H9 (cell line): ENCODE measurements around the gene C11orf21. TPM values are rescaled to one million over a fixed set of nuclear protein-coding genes. Genes with fewer than 3 reads are reported as not detected.

Experiments
- DNase-seq: peaks from one replicate; pipeline ENCODE4 v3.0.0-alpha.2; 2017
- H2AFZ ChIP-seq: one replicate; pipeline ENCODE4 v1.6.1; 2013; ENCODE audit warnings: mild to moderate bottlenecking, low read length, control low read depth, moderate library complexity
- H2AK5ac ChIP-seq: 2 replicates; pipeline ENCODE4 v1.6.1; 2013; ENCODE audit warnings: low read length, control low read depth, mixed read lengths; ENCODE audit not compliant: insufficient read length
- H2BK120ac ChIP-seq: one replicate; pipeline ENCODE4 v1.6.1; 2013; ENCODE audit warnings: low read depth, mild to moderate bottlenecking, low read length, control low read depth, inconsistent platforms; ENCODE audit not compliant: poor library complexity, severe bottlenecking
- H2BK12ac ChIP-seq: 2 replicates; pipeline ENCODE4 v1.6.1; 2013; ENCODE audit warnings: low read length, control low read depth, mixed read lengths, low read depth; ENCODE audit not compliant: insufficient read length
- H2BK15ac ChIP-seq: 2 replicates; pipeline ENCODE4 v1.6.1; 2013; ENCODE audit warnings: low read depth, low read length, control low read depth
- H2BK20ac ChIP-seq: one replicate; pipeline ENCODE4 v1.6.1; 2013; ENCODE audit warnings: low read depth, mild to moderate bottlenecking, low read length, control low read depth, inconsistent platforms; ENCODE audit not compliant: poor library complexity, severe bottlenecking
- H2BK5ac ChIP-seq: 2 replicates; pipeline ENCODE4 v1.6.1; 2013; ENCODE audit warnings: low read length, control low read depth, mixed read lengths; ENCODE audit not compliant: insufficient read length
- H3K14ac ChIP-seq: 2 replicates; pipeline ENCODE4 v1.6.1; 2013; ENCODE audit warnings: low read length, control low read depth; ENCODE audit not compliant: insufficient read depth
- H3K18ac ChIP-seq: 2 replicates; pipeline ENCODE4 v1.6.1; 2013; ENCODE audit warnings: low read depth, mild to moderate bottlenecking, mixed read lengths, low read length, control low read depth; ENCODE audit not compliant: insufficient read length
- H3K23ac ChIP-seq: 2 replicates; pipeline ENCODE4 v1.6.1; 2013; ENCODE audit warnings: low read length, control low read depth, mixed read lengths, low read depth; ENCODE audit not compliant: insufficient read length
- H3K23me2 ChIP-seq: 2 replicates; pipeline ENCODE4 v1.6.1; 2013; ENCODE audit warnings: low read depth, mild to moderate bottlenecking, mixed read lengths, low read length, control low read depth; ENCODE audit not compliant: insufficient read length, poor library complexity, severe bottlenecking
- H3K27ac ChIP-seq: 2 replicates; pipeline ENCODE4 v1.5.1; 2013; ENCODE audit warnings: low read length, control low read depth, mixed read lengths, low read depth; ENCODE audit not compliant: insufficient read length
- H3K27me3 ChIP-seq: 2 replicates; pipeline ENCODE4 v1.6.1; 2013; ENCODE audit warnings: low read length, control low read depth, inconsistent platforms; ENCODE audit not compliant: insufficient read depth
- H3K4ac ChIP-seq: 2 replicates; pipeline ENCODE4 v1.6.1; 2013; ENCODE audit warnings: low read depth, mild to moderate bottlenecking, control low read depth, inconsistent platforms, low read length, moderate library complexity
- H3K4me1 ChIP-seq: 2 replicates; pipeline ENCODE4 v1.6.1; 2013; ENCODE audit warnings: low read length, control low read depth, inconsistent platforms; ENCODE audit not compliant: insufficient read depth
- H3K4me2 ChIP-seq: 2 replicates; pipeline ENCODE4 v1.6.1; 2013; ENCODE audit warnings: low read length, control low read depth, mixed read lengths; ENCODE audit not compliant: insufficient read length, insufficient read depth
- H3K56ac ChIP-seq: 2 replicates; pipeline ENCODE4 v1.6.1; 2013; ENCODE audit warnings: low read depth, mild to moderate bottlenecking, mixed read lengths, low read length, control low read depth; ENCODE audit not compliant: insufficient read length
- H3K79me1 ChIP-seq: 2 replicates; pipeline ENCODE4 v1.6.1; 2013; ENCODE audit warnings: low read depth, mild to moderate bottlenecking, moderate library complexity, low read length, control low read depth, inconsistent platforms; ENCODE audit not compliant: insufficient read depth, poor library complexity, severe bottlenecking
- H3K79me2 ChIP-seq: 2 replicates; pipeline ENCODE4 v1.6.1; 2013; ENCODE audit warnings: low read length, control low read depth, inconsistent platforms; ENCODE audit not compliant: insufficient read depth
- H3K9ac ChIP-seq: 2 replicates; pipeline ENCODE4 v1.6.1; 2013; ENCODE audit warnings: low read length, control low read depth, mixed read lengths; ENCODE audit not compliant: insufficient read length; ENCODE audit errors: extremely low read depth
- H3K9me3 ChIP-seq: one replicate; pipeline ENCODE4 v1.6.1; 2013; ENCODE audit warnings: low read depth, low read length, inconsistent platforms; ENCODE audit not compliant: control insufficient read depth
- H3T11ph ChIP-seq: one replicate; pipeline ENCODE4 v1.6.1; 2013; ENCODE audit warnings: mild to moderate bottlenecking, low read length, control low read depth, inconsistent platforms
- H4K20me1 ChIP-seq: one replicate; pipeline ENCODE4 v1.6.1; 2013; ENCODE audit not compliant: control insufficient read depth, insufficient read length, insufficient read depth
- H4K5ac ChIP-seq: 2 replicates; pipeline ENCODE4 v1.6.1; 2013; ENCODE audit warnings: low read depth, mild to moderate bottlenecking, mixed read lengths, low read length, control low read depth; ENCODE audit not compliant: insufficient read length
- H4K8ac ChIP-seq: replicated peaks from 2 replicates; pipeline ENCODE4 v1.6.1; 2013; ENCODE audit warnings: low read length, control low read depth, mixed read lengths, low read depth; ENCODE audit not compliant: insufficient read length
- H4K91ac ChIP-seq: 2 replicates; pipeline ENCODE4 v1.6.1; 2013; ENCODE audit warnings: low read depth, mild to moderate bottlenecking, moderate library complexity, mixed read lengths, low read length, control low read depth; ENCODE audit not compliant: insufficient read length
- H3K27ac Mint-ChIP-seq, 3 experiments: 2 replicates in 2 of 3; 3 replicates in 1 of 3; pipeline ENCODE4 v1.8.0; 2020 to 2021; ENCODE audit warnings: mixed read lengths in 3 of 3, mild to moderate bottlenecking in 1 of 3, moderate library complexity in 1 of 3
- H3K27me3 Mint-ChIP-seq: 2 replicates; pipeline ENCODE4 v1.8.0; 2021; ENCODE audit warnings: low read depth, mild to moderate bottlenecking, moderate library complexity, mixed read lengths
- H3K36me3 Mint-ChIP-seq, 3 experiments: 2 replicates in 2 of 3; 3 replicates in 1 of 3; pipeline ENCODE4 v1.8.0; 2020 to 2021; ENCODE audit warnings: low read depth in 3 of 3, mixed read lengths in 3 of 3; ENCODE audit not compliant: insufficient read depth in 1 of 3
- H3K4me1 Mint-ChIP-seq, 2 experiments: 2 replicates each; pipeline ENCODE4 v1.8.0; 2020; ENCODE audit warnings: mixed read lengths in 2 of 2
- H3K4me3 Mint-ChIP-seq, 2 experiments: 2 replicates in 1 of 2; 3 replicates in 1 of 2; pipeline ENCODE4 v1.8.0; 2020 to 2021; ENCODE audit warnings: mild to moderate bottlenecking in 2 of 2, mixed read lengths in 2 of 2, moderate library complexity in 1 of 2
- H3K9me3 Mint-ChIP-seq, 2 experiments: 2 replicates in 1 of 2; 3 replicates in 1 of 2; pipeline ENCODE4 v1.8.0; 2020; ENCODE audit warnings: mild to moderate bottlenecking in 2 of 2, mixed read lengths in 2 of 2, moderate library complexity in 1 of 2
- CTCF ChIP-seq: fragments of 200-600 bp; sonication (generic); conservative IDR thresholded peaks from 3 replicates; pipeline ENCODE4 v1.8.0; 2021; ENCODE audit warnings: antibody characterized with exemption, mild to moderate bottlenecking
- WGBS: extraction: QIAGEN DNeasy Blood & Tissue Kit; methylation state at CpG from one replicate; pipeline ENCODE4 v1.1.7; 2013; ENCODE audit warnings: missing lambda C conversion rate, low lambda C conversion rate, mixed read lengths; ENCODE audit not compliant: insufficient read length; ENCODE audit errors: extremely low coverage; 5-methylcytosine and 5-hydroxymethylcytosine counted together
- total RNA-seq: library from RNA; stranded (reverse); gene quantifications from 2 replicates; pipeline ENCODE4 v1.2.1, GENCODE V29; 2021

The C11orf21 gene
- total RNA-seq, 1 experiment from 2014 or later, result not detected

DNA sequence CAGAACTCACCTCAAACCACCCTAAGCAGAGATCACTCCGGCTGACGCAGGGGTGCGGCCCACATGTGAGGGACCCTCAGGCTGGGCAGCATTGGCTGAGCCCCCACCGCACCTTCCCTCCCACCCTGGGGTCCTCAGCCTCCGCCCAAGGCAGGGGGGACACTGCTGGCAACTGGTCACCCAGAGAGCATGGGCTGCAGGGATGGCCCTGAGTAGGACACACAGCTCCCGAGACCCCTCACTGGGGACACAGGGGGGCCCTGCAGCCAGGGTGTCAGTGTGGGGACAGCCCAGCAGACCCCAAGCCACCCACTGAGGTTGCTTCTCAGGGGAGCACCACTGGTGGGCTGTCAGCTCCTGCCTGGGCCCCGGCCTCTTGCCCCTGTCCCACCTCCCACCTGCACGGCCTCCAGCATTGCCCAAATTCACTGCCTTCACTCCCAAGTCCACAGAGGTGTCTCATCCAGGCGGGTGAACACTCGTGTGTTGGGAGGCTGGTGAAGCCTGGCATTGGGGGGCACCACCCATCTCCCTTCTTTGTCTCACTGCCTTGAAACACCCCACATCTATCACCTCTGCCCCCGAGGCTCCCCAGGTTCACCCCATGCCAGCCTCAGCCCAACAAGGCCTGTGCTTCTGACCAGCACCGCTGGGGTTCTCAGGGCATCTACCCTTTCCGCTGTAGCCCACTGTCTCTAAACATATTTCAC, 4.7 kb downstream of the C11orf21 start:
- Mint-ChIP-seq H3K4me3 (no peak overlapping the region), H3K27me3 (peaks cover 48% of the 10 kb centered on the region)

More for the DNA sequence above, 4.7 kb downstream of the C11orf21 start:
- H2AFZ ChIP-seq, result no peak overlapping the region
- no peak overlapping the region for H3K23ac ChIP-seq
- H3K14ac ChIP-seq, result no peak overlapping the region; the same call in 1 of the 2 replicates
- no peaks in the 10 kb centered on the region for H3K79me2 ChIP-seq
- H2BK12ac ChIP-seq, result no peak overlapping the region
- no peak overlapping the region for H4K5ac ChIP-seq
- no peak overlapping the region for H2BK20ac ChIP-seq
- no peak overlapping the region for H4K8ac ChIP-seq
- Mint-ChIP-seq H3K4me1 (no peaks in the 10 kb centered on the region), H3K9me3 (no peaks in the 10 kb centered on the region; a peak in 1 of 5 replicates), H3K27ac (no peak overlapping the region), H3K36me3 (no peaks in the 10 kb centered on the region)
- no peaks in the 10 kb centered on the region for H3K23me2 ChIP-seq
- WGBS, result no CpG with 5 or more reads among the region's 13 CpGs
- H3K4ac ChIP-seq, result no peak overlapping the region
- no peak overlapping the region for H3T11ph ChIP-seq
- H3K4me1 ChIP-seq, result no peaks in the 10 kb centered on the region
- H4K20me1 ChIP-seq, result no peaks in the 10 kb centered on the region
- no peak overlapping the region for H3K18ac ChIP-seq
- H3K4me2 ChIP-seq, result no peak overlapping the region
- no peak overlapping the region for H2BK15ac ChIP-seq
- no peaks in the 10 kb centered on the region for H3K9me3 ChIP-seq
- H3K27ac ChIP-seq, result no peak overlapping the region
- no peak overlapping the region for H2AK5ac ChIP-seq
- H3K27me3 ChIP-seq, result no peaks in the 10 kb centered on the region; the same call in 1 of the 2 replicates
- no peak overlapping the region for H3K56ac ChIP-seq
- no peak overlapping the region for H3K9ac ChIP-seq
- no peak overlapping the region for H4K91ac ChIP-seq
- peak; percentile 14 for DNase-seq
- TF ChIP-seq CTCF, result no peak
- no peaks in the 10 kb centered on the region for H3K79me1 ChIP-seq
- H2BK5ac ChIP-seq, result no peak overlapping the region
- H2BK120ac ChIP-seq, result no peak overlapping the region
